Vagina (tissue), 2 donors: Measurements from ENCODE around the gene DNAJB13. TPM values are rescaled to one million over a fixed set of nuclear protein-coding genes. Genes with fewer than 3 reads are reported as not detected.

ENCODE experiments used
- DNase-seq, 2 donors: peaks; one replicate each; pipeline ENCODE4 v3.0.0-alpha.2; 2017; ENCODE audit errors: extremely low spot score in 2 of 2
- H3K27ac ChIP-seq: fragments of 200-600 bp; sonication (generic); one replicate; pipeline ENCODE4 v1.5.1; 2019
- H3K27me3 ChIP-seq: fragments of 200-600 bp; sonication (generic); one replicate; pipeline ENCODE4 v1.5.1; 2019
- H3K36me3 ChIP-seq, 2 donors: fragments of 200-600 bp; sonication (generic); one replicate each; pipeline ENCODE4 v1.5.1; 2017 to 2019
- H3K4me1 ChIP-seq: fragments of 200-600 bp; sonication (generic); one replicate; pipeline ENCODE4 v1.5.1; 2019
- H3K4me3 ChIP-seq, 2 donors: fragments of 200-600 bp; sonication (generic); 1 replicate in 1 of 2; 2 replicates in 1 of 2; pipeline ENCODE4 v1.5.1; 2016 to 2019
- H3K9me3 ChIP-seq: fragments of 200-600 bp; sonication (generic); one replicate; pipeline ENCODE4 v1.5.1; 2019
- CTCF ChIP-seq, 3 experiments: fragments of 450-650 bp in 2 of 3; fragments of 200-600 bp in 1 of 3; sonication (generic) in 1 of 3; IDR thresholded peaks; one replicate each; pipeline ENCODE4 v1.5.1; 2017 to 2019; ENCODE audit warnings: antibody characterized with exemption in 3 of 3, mild to moderate bottlenecking in 2 of 3, moderate library complexity in 2 of 3
- POLR2A ChIP-seq, 2 donors: fragments of 450-650 bp; IDR thresholded peaks; one replicate each; pipeline ENCODE4 v1.6.1; 2017; ENCODE audit warnings: antibody characterized with exemption in 2 of 2, mild to moderate bottlenecking in 2 of 2, moderate library complexity in 2 of 2
- POLR2AphosphoS5 ChIP-seq, 2 donors: sonication (generic); formaldehyde crosslinking; IDR thresholded peaks; one replicate each; pipeline ENCODE4 v1.9.0; 2017; ENCODE audit warnings: antibody characterized with exemption in 2 of 2, mild to moderate bottlenecking in 2 of 2, low read depth in 1 of 2; ENCODE audit not compliant: insufficient read depth in 1 of 2
- intact Hi-C: fragments of 100-400 bp; cut with DNase I; formaldehyde crosslinking; loops from one replicate; pipeline ENCODE4 v1.15.1; 2023
- total RNA-seq: library from RNA; depleted of rRNA; stranded (reverse); fragments of >200 nt; gene quantifications from one replicate; pipeline ENCODE4 v1.2.3, GENCODE V29; 2016

Gene DNAJB13
- total RNA-seq, 1 donor from 2014 or later = not detected

GRCh38 chr11:74001822-74002286 is 51.0 kb downstream of the DNAJB13 start:
- intact Hi-C loops = no loop called here
- Histone ChIP-seq H3K9me3 (no peaks in the 10 kb centered on the region), H3K27ac (no peak overlapping the region), H3K36me3 (peaks cover 0 to 6% of the 10 kb centered on the region in 2 donors), H3K4me3 (no peak overlapping the region), H3K27me3 (no peaks in the 10 kb centered on the region), H3K4me1 (no peaks in the 10 kb centered on the region)
- peak in 1 of 2 donors; percentile 67 for DNase-seq
- TF ChIP-seq POLR2A (IDR thresholded peaks at IDR 0.05) = no peak
- no peak for TF ChIP-seq CTCF (IDR thresholded peaks at IDR 0.05)
- TF ChIP-seq POLR2AphosphoS5 (IDR thresholded peaks at IDR 0.05; ENCODE audit: insufficient read depth in 1 of 2, low read depth in 1 of 2) = no peak

- H3K9me3 ChIP-seq = no peaks in the 10 kb centered on the region
- peaks cover 0 to 6% of the 10 kb centered on the region in 2 donors for H3K36me3 ChIP-seq
- no peaks in the 10 kb centered on the region for H3K27me3 ChIP-seq
- intact Hi-C loops = no loop called here
- H3K27ac ChIP-seq = no peak overlapping the region
- TF ChIP-seq CTCF (IDR thresholded peaks at IDR 0.05) (no peak), POLR2AphosphoS5 (IDR thresholded peaks at IDR 0.05; ENCODE audit: insufficient read depth in 1 of 2, low read depth in 1 of 2) (no peak), POLR2A (IDR thresholded peaks at IDR 0.05) (no peak)
- no peak overlapping the region for H3K4me3 ChIP-seq
- no peaks in the 10 kb centered on the region for H3K4me1 ChIP-seq
- no peak for DNase-seq
Measured at GRCh38 chr11:74002832-74003231, 52.0 kb downstream of the DNAJB13 start.

GRCh38 chr11:74004046-74004695 is 53.3 kb downstream of the DNAJB13 start:
- H3K4me3 ChIP-seq = no peak overlapping the region
- no peaks in the 10 kb centered on the region for H3K27me3 ChIP-seq
- DNase-seq = peak in 1 of 2 donors; percentile 55
- no peak for TF ChIP-seq POLR2AphosphoS5 (IDR thresholded peaks at IDR 0.05; ENCODE audit: insufficient read depth in 1 of 2, low read depth in 1 of 2)
- no peak for TF ChIP-seq POLR2A (IDR thresholded peaks at IDR 0.05)
- TF ChIP-seq CTCF (IDR thresholded peaks at IDR 0.05) = no peak
- H3K27ac ChIP-seq = no peak overlapping the region
- intact Hi-C loops = no loop called here
- peaks cover 0 to 6% of the 10 kb centered on the region in 2 donors for H3K36me3 ChIP-seq
- no peaks in the 10 kb centered on the region for H3K4me1 ChIP-seq
- H3K9me3 ChIP-seq = no peaks in the 10 kb centered on the region

GRCh38 chr11:74004759-74005615 is 54.2 kb downstream of the DNAJB13 start:
- no peak for DNase-seq
- H3K4me3 ChIP-seq = no peak overlapping the region
- intact Hi-C loops = no loop called here
- H3K9me3 ChIP-seq = no peaks in the 10 kb centered on the region
- H3K36me3 ChIP-seq = peaks cover 0 to 6% of the 10 kb centered on the region in 2 donors
- H3K27me3 ChIP-seq = no peaks in the 10 kb centered on the region
- TF ChIP-seq POLR2AphosphoS5 (IDR thresholded peaks at IDR 0.05; ENCODE audit: insufficient read depth in 1 of 2, low read depth in 1 of 2) (no peak), CTCF (IDR thresholded peaks at IDR 0.05) (no peak), POLR2A (IDR thresholded peaks at IDR 0.05) (no peak)
- H3K4me1 ChIP-seq = no peaks in the 10 kb centered on the region
- H3K27ac ChIP-seq = no peak overlapping the region
